Measurements from ENCODE around the gene TMEM174. TPM values are rescaled to one million over a fixed set of nuclear protein-coding genes. Genes with fewer than 3 reads are reported as not detected.

The TMEM174 gene
- polyA plus RNA-seq, 3 donors, result 15.6 to 27.2 (median 24.3) TPM

GRCh38 chr5:73152411-73153388, 20.3 kb upstream of the TMEM174 start:
- no peak for DNase-seq (ENCODE audit: low read depth in 3 of 3, low spot score in 2 of 3)

GRCh38 chr5:73153513-73153912, 19.5 kb upstream of the TMEM174 start:
- DNase-seq (ENCODE audit: low read depth in 3 of 3, low spot score in 2 of 3), result no peak

- no peak for DNase-seq (ENCODE audit: low read depth in 3 of 3, low spot score in 2 of 3)
Observed at GRCh38 chr5:73154208-73155006, 18.6 kb upstream of the TMEM174 start.

- no peak for DNase-seq (ENCODE audit: low read depth in 3 of 3, low spot score in 2 of 3)
Observed at GRCh38 chr5:73155271-73156222, 17.4 kb upstream of the TMEM174 start.

- no peak for DNase-seq (ENCODE audit: low read depth in 3 of 3, low spot score in 2 of 3)
Observed at GRCh38 chr5:73157414-73158303, 15.3 kb upstream of the TMEM174 start.

GRCh38 chr5:73158313-73158712, 14.7 kb upstream of the TMEM174 start:
- no peak for DNase-seq (ENCODE audit: low read depth in 3 of 3, low spot score in 2 of 3)

- no peak for DNase-seq (ENCODE audit: low read depth in 3 of 3, low spot score in 2 of 3)
Observed at GRCh38 chr5:73160239-73160671, 12.7 kb upstream of the TMEM174 start.

GRCh38 chr5:73170522-73170921, 2.5 kb upstream of the TMEM174 start:
- DNase-seq (ENCODE audit: low read depth in 3 of 3, low spot score in 2 of 3), result no peak

GRCh38 chr5:73171495-73171894, 1.5 kb upstream of the TMEM174 start:
- no peak for DNase-seq (ENCODE audit: low read depth in 3 of 3, low spot score in 2 of 3)

- no peak for DNase-seq (ENCODE audit: low read depth in 3 of 3, low spot score in 2 of 3)
Observed at GRCh38 chr5:73174100-73174815, 1.3 kb downstream of the TMEM174 start.

GRCh38 chr5:73176250-73176649, 3.3 kb downstream of the TMEM174 start:
- DNase-seq (ENCODE audit: low read depth in 3 of 3, low spot score in 2 of 3), result no peak

GRCh38 chr5:73178265-73178664, 5.3 kb downstream of the TMEM174 start:
- no peak for DNase-seq (ENCODE audit: low read depth in 3 of 3, low spot score in 2 of 3)

- no peak for DNase-seq (ENCODE audit: low read depth in 3 of 3, low spot score in 2 of 3)
Observed at GRCh38 chr5:73179730-73180129, 6.7 kb downstream of the TMEM174 start.

- no peak for DNase-seq (ENCODE audit: low read depth in 3 of 3, low spot score in 2 of 3)
Observed at GRCh38 chr5:73180566-73180965, 7.6 kb downstream of the TMEM174 start.

- DNase-seq (ENCODE audit: low read depth in 3 of 3, low spot score in 2 of 3), result no peak
Observed at GRCh38 chr5:73182307-73182706, 9.3 kb downstream of the TMEM174 start.

- DNase-seq (ENCODE audit: low read depth in 3 of 3, low spot score in 2 of 3), result no peak
Observed at GRCh38 chr5:73183000-73183399, 10.0 kb downstream of the TMEM174 start.

GRCh38 chr5:73183481-73183891, 10.5 kb downstream of the TMEM174 start:
- DNase-seq (ENCODE audit: low read depth in 3 of 3, low spot score in 2 of 3), result no peak

GRCh38 chr5:73186976-73187375, 14.0 kb downstream of the TMEM174 start:
- no peak for DNase-seq (ENCODE audit: low read depth in 3 of 3, low spot score in 2 of 3)
